Smooth muscle cell (in vitro differentiated cells): Measurements from ENCODE around the gene ITIH3. TPM values are rescaled to one million over a fixed set of nuclear protein-coding genes. Genes with fewer than 3 reads are reported as not detected.
A peak's percentile ranks its signal among the peaks of the same experiment; 100 is the strongest.

Experiments
- DNase-seq: peaks from one replicate; lab custom pipeline; 2025; ENCODE audit not compliant: unreplicated experiment; lab: John Stamatoyannopoulos, UW
- H2AFZ ChIP-seq: fragments of 200-600 bp; sonication (generic); 2 replicates; pipeline ENCODE4 v1.6.0; 2016; ENCODE audit warnings: antibody characterized with exemption, low read depth, mild to moderate bottlenecking
- H3F3A ChIP-seq: fragments of 200-600 bp; sonication (generic); 2 replicates; pipeline ENCODE4 v1.6.0; 2017; ENCODE audit warnings: antibody characterized with exemption, low read depth
- H3K27ac ChIP-seq: fragments of 200-600 bp; sonication (generic); 2 replicates; pipeline ENCODE4 v1.5.1; 2016; ENCODE audit warnings: low read depth, mild to moderate bottlenecking
- H3K27me3 ChIP-seq: fragments of 200-600 bp; sonication (generic); 2 replicates; pipeline ENCODE4 v1.6.1; 2016; ENCODE audit warnings: low read depth, mild to moderate bottlenecking
- H3K36me3 ChIP-seq: fragments of 200-600 bp; sonication (generic); 2 replicates; pipeline ENCODE4 v1.5.1; 2016; ENCODE audit warnings: low read depth
- H3K4me1 ChIP-seq: fragments of 200-600 bp; sonication (generic); 2 replicates; pipeline ENCODE4 v1.5.1; 2016; ENCODE audit warnings: low read depth
- H3K4me2 ChIP-seq: fragments of 200-600 bp; sonication (generic); 2 replicates; pipeline ENCODE4 v1.6.0; 2016; ENCODE audit warnings: mild to moderate bottlenecking
- H3K4me3 ChIP-seq: fragments of 200-600 bp; sonication (generic); 2 replicates; pipeline ENCODE4 v1.5.1; 2016; ENCODE audit warnings: mild to moderate bottlenecking
- H3K79me2 ChIP-seq: fragments of 200-600 bp; sonication (generic); 2 replicates; pipeline ENCODE4 v1.6.0; 2016; ENCODE audit warnings: low read depth, mild to moderate bottlenecking
- H3K9ac ChIP-seq: fragments of 200-600 bp; sonication (generic); 2 replicates; pipeline ENCODE4 v1.6.0; 2016; ENCODE audit warnings: low read depth
- H3K9me3 ChIP-seq: fragments of 200-600 bp; sonication (generic); replicated peaks from 2 replicates; pipeline ENCODE4 v1.5.1; 2016; ENCODE audit warnings: low read depth
- H4K20me1 ChIP-seq: fragments of 200-600 bp; sonication (generic); 2 replicates; pipeline ENCODE4 v1.6.0; 2016; ENCODE audit warnings: low read depth
- WGBS: methylation state at CpG from one replicate; pipeline ENCODE4 v1.1.7; 2016; ENCODE audit warnings: low lambda C conversion rate; 5-methylcytosine and 5-hydroxymethylcytosine counted together
- polyA plus RNA-seq: library from polyadenylated mRNA; unstranded; fragments of >200 nt; fragmentation: Nextera tagmentation; extraction: Ambion mirVana; gene quantifications from 2 replicates; pipeline ENCODE4 v1.2.1, GENCODE V29; 2016
- total RNA-seq: library from RNA; depleted of rRNA; stranded (reverse); fragments of >200 nt; gene quantifications from 2 replicates; pipeline ENCODE4 v1.2.3, GENCODE V29; 2014
- TF ChIP-seq, protein P1 (sequence below): fragments of 200-600 bp; sonication (generic); IDR thresholded peaks from 2 replicates; pipeline ENCODE4 v1.5.1; 2017; ENCODE audit warnings: borderline replicate concordance, mild to moderate bottlenecking, antibody characterized with exemption; ENCODE audit not compliant: insufficient read depth, poor library complexity, severe bottlenecking

ITIH3 gene
- total and polyA plus RNA-seq, 2 experiments from 2014 or later, result not detected

DNA sequence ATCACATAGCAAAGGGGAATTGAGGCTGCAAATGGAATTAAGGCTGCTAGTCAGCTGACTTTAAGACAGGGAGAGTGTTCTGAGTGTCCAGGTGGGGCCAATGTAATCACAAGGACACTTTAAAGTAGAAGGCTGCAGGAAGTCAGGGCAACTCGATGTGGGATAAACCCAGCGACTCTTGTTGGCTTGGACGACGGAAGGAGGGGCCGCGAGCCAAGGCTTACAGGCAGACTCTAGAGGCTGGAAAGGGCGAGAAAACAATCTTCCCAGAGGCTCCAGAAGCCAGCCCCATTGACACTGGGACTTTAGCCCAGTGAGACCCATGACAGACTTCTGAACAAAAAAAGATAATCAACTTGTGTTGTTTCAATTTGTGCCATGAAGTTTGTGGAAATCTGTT is 53.1 kb downstream of the ITIH3 start:
- Histone ChIP-seq H3K9me3 (no peaks in the 10 kb centered on the region), H3K4me2 (no peak overlapping the region), H3K27ac (no peak overlapping the region), H3K4me3 (no peak overlapping the region), H3K36me3 (no peaks in the 10 kb centered on the region), H3K79me2 (no peaks in the 10 kb centered on the region), H3F3A (no peaks in the 10 kb centered on the region), H2AFZ (no peak overlapping the region), H3K9ac (no peak overlapping the region), H4K20me1 (no peaks in the 10 kb centered on the region), H3K27me3 (no peaks in the 10 kb centered on the region), H3K4me1 (no peaks in the 10 kb centered on the region)
- TF ChIP-seq, protein P1, sequence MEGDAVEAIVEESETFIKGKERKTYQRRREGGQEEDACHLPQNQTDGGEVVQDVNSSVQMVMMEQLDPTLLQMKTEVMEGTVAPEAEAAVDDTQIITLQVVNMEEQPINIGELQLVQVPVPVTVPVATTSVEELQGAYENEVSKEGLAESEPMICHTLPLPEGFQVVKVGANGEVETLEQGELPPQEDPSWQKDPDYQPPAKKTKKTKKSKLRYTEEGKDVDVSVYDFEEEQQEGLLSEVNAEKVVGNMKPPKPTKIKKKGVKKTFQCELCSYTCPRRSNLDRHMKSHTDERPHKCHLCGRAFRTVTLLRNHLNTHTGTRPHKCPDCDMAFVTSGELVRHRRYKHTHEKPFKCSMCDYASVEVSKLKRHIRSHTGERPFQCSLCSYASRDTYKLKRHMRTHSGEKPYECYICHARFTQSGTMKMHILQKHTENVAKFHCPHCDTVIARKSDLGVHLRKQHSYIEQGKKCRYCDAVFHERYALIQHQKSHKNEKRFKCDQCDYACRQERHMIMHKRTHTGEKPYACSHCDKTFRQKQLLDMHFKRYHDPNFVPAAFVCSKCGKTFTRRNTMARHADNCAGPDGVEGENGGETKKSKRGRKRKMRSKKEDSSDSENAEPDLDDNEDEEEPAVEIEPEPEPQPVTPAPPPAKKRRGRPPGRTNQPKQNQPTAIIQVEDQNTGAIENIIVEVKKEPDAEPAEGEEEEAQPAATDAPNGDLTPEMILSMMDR, result no peak
- 100% methylated on average over 7 of the region's 7 CpGs for WGBS
- no peak for DNase-seq

DNA sequence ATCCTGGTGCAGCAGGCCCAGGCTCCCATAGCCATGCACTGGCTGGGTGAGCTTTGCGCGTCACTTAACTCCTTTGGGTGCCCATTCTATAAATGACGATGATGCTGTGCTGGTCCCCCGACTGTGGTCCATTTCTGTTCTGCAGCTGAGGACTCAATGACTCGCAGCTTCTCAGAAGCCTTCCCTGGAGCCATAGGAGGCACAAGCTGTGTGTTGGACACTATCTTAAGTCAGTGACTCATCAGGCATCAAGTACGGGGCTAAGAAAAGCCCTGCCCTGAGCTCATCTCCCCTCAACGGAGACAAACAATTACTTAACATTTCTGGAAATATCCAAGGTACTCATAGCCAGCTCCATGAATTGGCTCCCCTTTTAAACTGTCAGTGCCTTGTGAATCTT is 54.0 kb downstream of the ITIH3 start:
- Histone ChIP-seq H3K79me2 (no peaks in the 10 kb centered on the region), H3K36me3 (no peaks in the 10 kb centered on the region), H3K4me1 (no peaks in the 10 kb centered on the region), H3K4me3 (no peak overlapping the region), H3K4me2 (no peak overlapping the region), H3K27me3 (no peaks in the 10 kb centered on the region), H3K9ac (no peak overlapping the region), H2AFZ (no peak overlapping the region), H3K27ac (no peak overlapping the region), H3F3A (no peaks in the 10 kb centered on the region), H4K20me1 (peaks cover 4% of the 10 kb centered on the region), H3K9me3 (no peaks in the 10 kb centered on the region)
- no peak for DNase-seq
- WGBS, result 49% methylated on average over 6 of the region's 7 CpGs
- TF ChIP-seq, protein P1, result no peak

DNA sequence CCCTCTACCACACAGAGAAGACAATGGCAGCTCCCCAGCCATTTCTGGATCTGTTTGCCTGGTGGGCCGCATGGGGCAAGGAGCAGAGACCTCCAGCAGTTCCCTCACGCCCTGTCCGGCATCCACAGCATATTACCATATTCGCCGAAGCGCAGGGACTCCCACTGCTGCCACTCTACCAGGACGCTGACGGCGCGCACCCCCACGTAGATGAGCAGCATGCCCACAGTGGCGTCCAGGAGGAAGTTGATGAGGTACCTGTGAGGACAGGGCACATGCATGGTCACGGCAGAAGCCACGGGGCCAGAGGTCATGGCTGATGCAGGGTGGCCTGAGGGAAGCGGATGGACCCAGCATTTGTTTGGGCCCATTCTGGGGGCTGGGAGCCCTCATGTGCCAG is 55.1 kb downstream of the ITIH3 start:
- H3K79me2 ChIP-seq, result no peaks in the 10 kb centered on the region
- no peak overlapping the region for H3K4me2 ChIP-seq
- TF ChIP-seq, protein P1, result no peak
- no peak overlapping the region for H3K9ac ChIP-seq
- no peak overlapping the region for H3K4me3 ChIP-seq
- H3K27ac ChIP-seq, result no peak overlapping the region
- no peaks in the 10 kb centered on the region for H3K36me3 ChIP-seq
- DNase-seq, result no peak
- no peaks in the 10 kb centered on the region for H3F3A ChIP-seq
- peaks cover 9% of the 10 kb centered on the region for H4K20me1 ChIP-seq
- no peaks in the 10 kb centered on the region for H3K9me3 ChIP-seq
- H3K27me3 ChIP-seq, result no peaks in the 10 kb centered on the region
- no peaks in the 10 kb centered on the region for H3K4me1 ChIP-seq
- WGBS, result 97% methylated on average over 15 of the region's 15 CpGs
- H2AFZ ChIP-seq, result no peak overlapping the region

DNA sequence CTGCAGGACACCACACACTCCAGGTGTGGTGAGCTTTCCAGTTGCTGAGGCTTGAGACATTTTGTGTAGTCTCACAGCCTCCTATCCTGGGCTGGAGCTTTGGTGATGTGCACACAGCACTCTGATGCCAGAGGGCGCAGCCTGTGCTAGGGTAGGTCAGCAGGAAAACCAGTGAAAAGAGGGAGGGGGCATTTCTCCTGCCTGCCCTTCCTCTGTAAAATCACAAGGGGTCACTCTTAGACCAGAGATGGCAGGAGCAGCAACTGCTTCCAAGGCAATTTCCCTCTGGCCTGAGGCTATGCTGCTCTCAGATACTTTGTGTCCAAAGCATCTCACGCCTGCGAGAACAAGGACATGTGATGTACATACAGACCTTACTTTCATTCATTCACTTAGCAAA is 56.8 kb downstream of the ITIH3 start:
- Histone ChIP-seq H3F3A (no peaks in the 10 kb centered on the region), H3K4me2 (no peak overlapping the region), H3K27me3 (no peaks in the 10 kb centered on the region), H3K4me3 (no peak overlapping the region), H3K4me1 (no peaks in the 10 kb centered on the region), H3K9ac (no peak overlapping the region), H2AFZ (no peak overlapping the region), H3K9me3 (no peaks in the 10 kb centered on the region), H3K27ac (no peak overlapping the region), H3K79me2 (no peaks in the 10 kb centered on the region), H4K20me1 (peaks cover 20% of the 10 kb centered on the region), H3K36me3 (no peaks in the 10 kb centered on the region)
- 63% methylated on average over 3 of the region's 3 CpGs for WGBS
- TF ChIP-seq, protein P1, result peak; percentile 41
- DNase-seq, result no peak
